Endodermal cell (in vitro differentiated cells): ENCODE measurements around the gene CHAF1B. TPM values are rescaled to one million over a fixed set of nuclear protein-coding genes. Genes with fewer than 3 reads are reported as not detected.

Experiments
- DNase-seq: peaks from one replicate; pipeline ENCODE4 v3.0.0-alpha.2; 2017
- H3K27ac ChIP-seq: 2 replicates; pipeline ENCODE4 v1.5.1; 2013; ENCODE audit warnings: mild to moderate bottlenecking, low read depth, low read length, moderate library complexity
- H3K27me3 ChIP-seq: 2 replicates; pipeline ENCODE4 v1.6.1; 2013; ENCODE audit warnings: mild to moderate bottlenecking, low read length, moderate library complexity; ENCODE audit not compliant: insufficient read depth, control insufficient read depth, poor library complexity, severe bottlenecking
- H3K36me3 ChIP-seq: 2 replicates; pipeline ENCODE4 v1.7.0; 2013; ENCODE audit warnings: mild to moderate bottlenecking, low read length, moderate library complexity; ENCODE audit not compliant: control insufficient read depth, insufficient read depth
- H3K4me1 ChIP-seq: one replicate; pipeline ENCODE4 v1.7.0; 2013; ENCODE audit warnings: low read length; ENCODE audit not compliant: control insufficient read depth, insufficient read depth
- H3K4me3 ChIP-seq: 2 replicates; pipeline ENCODE4 v1.5.1; 2013; ENCODE audit warnings: mild to moderate bottlenecking, low read length, moderate library complexity
- H3K9ac ChIP-seq: 2 replicates; pipeline ENCODE4 v1.6.1; 2013; ENCODE audit warnings: mild to moderate bottlenecking, low read length, moderate library complexity; ENCODE audit not compliant: poor library complexity, severe bottlenecking; ENCODE audit errors: extremely low read depth
- H3K9me3 ChIP-seq: 2 replicates; pipeline ENCODE4 v1.6.1; 2013; ENCODE audit warnings: mild to moderate bottlenecking, low read length, moderate library complexity; ENCODE audit not compliant: control insufficient read depth
- H3K27ac Mint-ChIP-seq: 2 replicates; pipeline ENCODE4 v1.8.0; 2020; ENCODE audit warnings: mixed read lengths
- H3K27me3 Mint-ChIP-seq: 2 replicates; pipeline ENCODE4 v1.8.0; 2021; ENCODE audit warnings: mild to moderate bottlenecking, mixed read lengths; ENCODE audit not compliant: insufficient read depth
- H3K36me3 Mint-ChIP-seq: 2 replicates; pipeline ENCODE4 v1.8.0; 2020; ENCODE audit warnings: low read depth, mixed read lengths
- H3K4me1 Mint-ChIP-seq: 2 replicates; pipeline ENCODE4 v1.8.0; 2020; ENCODE audit warnings: mixed read lengths
- H3K4me3 Mint-ChIP-seq: 2 replicates; pipeline ENCODE4 v1.8.0; 2020; ENCODE audit warnings: mild to moderate bottlenecking, moderate library complexity, mixed read lengths
- H3K9me3 Mint-ChIP-seq: 2 replicates; pipeline ENCODE4 v1.8.0; 2020; ENCODE audit warnings: mild to moderate bottlenecking, mixed read lengths
- WGBS, 2 experiments: methylation state at CpG; one replicate each; pipeline versions ENCODE4 v1.1.5 to v1.1.7; 2013; ENCODE audit warnings: missing lambda C conversion rate in 2 of 2, mixed read lengths in 1 of 2; ENCODE audit not compliant: insufficient coverage in 1 of 2, insufficient read length in 1 of 2; 5-methylcytosine and 5-hydroxymethylcytosine counted together
- total RNA-seq, 2 donors: library from RNA; stranded (reverse); fragmentation: NEBNext Ultra II Directional in 1 of 2; extraction: Animal tissue kit (Norgen Biotek cat#: 25700) in 1 of 2; gene quantifications; 2 replicates in 1 of 2; 3 replicates in 1 of 2; pipeline ENCODE4 v1.2.1, GENCODE V29; 2021
- TF ChIP-seq, protein P1 (sequence below): fragments of 200-600 bp; sonication (generic); conservative IDR thresholded peaks from 2 replicates; pipeline ENCODE4 v1.5.0; 2021; ENCODE audit warnings: antibody characterized with exemption, mild to moderate bottlenecking

The CHAF1B gene
- total RNA-seq, 2 donors from 2014 or later: 16.3 to 27.1 TPM

DNA sequence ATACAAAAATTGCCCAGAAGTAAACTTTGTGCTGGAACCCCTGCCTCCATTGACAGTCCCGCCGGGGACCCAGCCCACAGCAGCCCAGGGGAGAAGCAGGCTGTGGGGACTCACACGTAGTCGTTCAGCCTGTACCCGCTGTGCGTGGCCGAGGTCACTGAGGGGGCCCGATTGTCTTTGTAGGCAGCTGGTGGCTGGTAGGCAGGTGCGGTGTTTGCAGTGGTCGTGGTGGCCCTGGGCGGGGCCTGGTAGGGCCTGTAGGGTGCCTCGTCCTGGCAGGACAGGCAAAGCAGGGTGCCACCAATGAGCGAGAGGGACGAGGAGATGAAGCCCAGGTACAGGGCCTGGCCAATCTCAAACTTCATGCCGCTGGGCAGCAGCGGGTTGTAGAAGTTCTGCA lies 75.7 kb downstream of the CHAF1B start:
- Histone ChIP-seq H3K27me3 (no peaks in the 10 kb centered on the region), H3K36me3 (no peaks in the 10 kb centered on the region), H3K27ac (no peak overlapping the region), H3K4me3 (no peak overlapping the region), H3K9me3 (no peaks in the 10 kb centered on the region), H3K9ac (no peak overlapping the region), H3K4me1 (no peaks in the 10 kb centered on the region)
- no peaks in the 10 kb centered on the region for H3K9me3 Mint-ChIP-seq
- no peak overlapping the region for H3K4me3 Mint-ChIP-seq
- H3K36me3 Mint-ChIP-seq: no peaks in the 10 kb centered on the region
- H3K27ac Mint-ChIP-seq: no peak overlapping the region
- peak; percentile 43 for DNase-seq
- H3K27me3 Mint-ChIP-seq: no peaks in the 10 kb centered on the region
- TF ChIP-seq, protein P1, sequence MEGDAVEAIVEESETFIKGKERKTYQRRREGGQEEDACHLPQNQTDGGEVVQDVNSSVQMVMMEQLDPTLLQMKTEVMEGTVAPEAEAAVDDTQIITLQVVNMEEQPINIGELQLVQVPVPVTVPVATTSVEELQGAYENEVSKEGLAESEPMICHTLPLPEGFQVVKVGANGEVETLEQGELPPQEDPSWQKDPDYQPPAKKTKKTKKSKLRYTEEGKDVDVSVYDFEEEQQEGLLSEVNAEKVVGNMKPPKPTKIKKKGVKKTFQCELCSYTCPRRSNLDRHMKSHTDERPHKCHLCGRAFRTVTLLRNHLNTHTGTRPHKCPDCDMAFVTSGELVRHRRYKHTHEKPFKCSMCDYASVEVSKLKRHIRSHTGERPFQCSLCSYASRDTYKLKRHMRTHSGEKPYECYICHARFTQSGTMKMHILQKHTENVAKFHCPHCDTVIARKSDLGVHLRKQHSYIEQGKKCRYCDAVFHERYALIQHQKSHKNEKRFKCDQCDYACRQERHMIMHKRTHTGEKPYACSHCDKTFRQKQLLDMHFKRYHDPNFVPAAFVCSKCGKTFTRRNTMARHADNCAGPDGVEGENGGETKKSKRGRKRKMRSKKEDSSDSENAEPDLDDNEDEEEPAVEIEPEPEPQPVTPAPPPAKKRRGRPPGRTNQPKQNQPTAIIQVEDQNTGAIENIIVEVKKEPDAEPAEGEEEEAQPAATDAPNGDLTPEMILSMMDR: no peak
- 89 to 93% methylated on average over 11 to 16 of the region's 16 CpGs for WGBS, 2 experiments
- peaks cover 4% of the 10 kb centered on the region for H3K4me1 Mint-ChIP-seq

DNA sequence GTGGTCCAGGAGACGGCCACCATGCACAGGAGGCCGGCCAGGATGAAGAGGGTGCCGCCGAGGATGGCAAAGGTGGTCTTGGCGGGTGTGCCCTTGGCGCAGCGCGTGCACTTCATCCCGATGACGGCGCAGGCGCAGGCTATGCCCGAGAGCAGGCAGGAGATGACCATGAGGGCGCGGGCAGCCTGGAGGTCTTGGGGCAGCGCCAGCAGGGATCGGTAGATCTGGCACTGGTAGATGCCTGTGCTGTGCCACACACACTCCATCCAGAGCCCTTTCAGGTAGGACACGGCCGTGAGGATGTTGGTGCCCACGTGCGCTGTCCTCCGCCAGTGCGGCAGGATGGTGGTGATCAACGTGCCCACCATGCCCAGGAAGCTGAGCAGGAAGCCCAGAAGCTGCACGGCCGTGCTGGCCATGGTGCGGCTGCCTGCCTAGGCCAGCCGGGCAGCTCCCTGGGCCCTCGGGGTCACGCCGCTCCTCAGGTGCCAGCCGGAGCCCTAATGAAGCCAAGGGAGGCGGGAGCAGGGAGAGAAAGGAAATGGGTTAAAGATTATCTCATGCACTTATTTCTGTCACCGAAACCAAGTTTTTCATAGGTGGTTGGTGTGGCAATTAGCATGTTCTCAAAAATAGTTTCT lies 76.2 kb downstream of the CHAF1B start:
- Histone ChIP-seq H3K27me3 (no peaks in the 10 kb centered on the region), H3K27ac (no peak overlapping the region), H3K36me3 (no peaks in the 10 kb centered on the region), H3K4me3 (no peak overlapping the region), H3K4me1 (no peaks in the 10 kb centered on the region), H3K9ac (no peak overlapping the region), H3K9me3 (no peaks in the 10 kb centered on the region)
- Mint-ChIP-seq H3K36me3 (no peaks in the 10 kb centered on the region), H3K4me1 (peaks cover 4% of the 10 kb centered on the region), H3K4me3 (no peak overlapping the region), H3K27ac (no peak overlapping the region), H3K27me3 (no peaks in the 10 kb centered on the region), H3K9me3 (no peaks in the 10 kb centered on the region)
- no peak for DNase-seq
- WGBS, 2 experiments: 90 to 97% methylated on average over 14 to 34 of the region's 34 CpGs
- TF ChIP-seq, protein P1: no peak

DNA sequence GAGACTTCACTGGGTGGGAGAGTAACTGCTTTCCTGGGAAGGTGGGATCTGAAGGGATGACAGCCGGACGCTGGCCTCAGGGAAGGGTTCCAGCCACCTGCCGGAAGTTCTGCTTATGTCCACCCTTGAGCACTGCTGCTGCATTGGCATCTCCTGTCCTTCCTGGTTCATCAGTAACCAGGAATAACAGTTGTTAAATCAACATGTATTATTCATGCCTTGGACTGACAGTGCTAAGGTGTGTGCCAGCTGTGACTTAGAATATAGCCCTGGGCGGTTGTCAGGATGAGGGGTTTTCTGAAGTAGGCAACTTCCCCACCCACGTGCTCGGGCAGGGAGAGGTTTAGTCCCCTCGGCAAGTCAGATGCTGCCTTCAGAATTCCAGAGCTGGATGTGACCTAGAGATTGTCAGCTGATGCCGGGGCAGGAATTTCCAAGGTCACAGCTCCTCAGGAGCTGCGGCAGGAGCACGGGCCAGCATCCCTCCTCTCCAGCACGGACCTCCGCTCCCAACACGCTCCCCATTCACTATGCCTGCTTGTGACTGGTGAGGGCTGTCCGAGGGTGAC lies 76.8 kb downstream of the CHAF1B start:
- H3K27me3 Mint-ChIP-seq: no peaks in the 10 kb centered on the region
- H3K27ac Mint-ChIP-seq: no peak overlapping the region
- WGBS, 2 experiments: 81 to 86% methylated on average over 8 to 14 of the region's 14 CpGs
- no peak overlapping the region for H3K27ac ChIP-seq
- H3K4me1 Mint-ChIP-seq: peaks cover 6% of the 10 kb centered on the region
- no peaks in the 10 kb centered on the region for H3K9me3 Mint-ChIP-seq
- no peaks in the 10 kb centered on the region for H3K27me3 ChIP-seq
- H3K9ac ChIP-seq: no peak overlapping the region
- no peaks in the 10 kb centered on the region for H3K36me3 Mint-ChIP-seq
- no peak overlapping the region for H3K4me3 Mint-ChIP-seq
- H3K4me3 ChIP-seq: no peak overlapping the region
- DNase-seq: peak; percentile 53
- H3K9me3 ChIP-seq: no peaks in the 10 kb centered on the region
- no peaks in the 10 kb centered on the region for H3K36me3 ChIP-seq
- no peaks in the 10 kb centered on the region for H3K4me1 ChIP-seq
- TF ChIP-seq, protein P1: no peak
